Activated T-helper 1 cell treated with Interleukin-2 at 50 U/mL for 16 hours (primary cell): Measurements from ENCODE around the gene CPNE4.
"Not testable (repeated sequence)": the region's sequence is repeated elsewhere in the genome, so short reads cannot be mapped to it uniquely, and the experiment has no call there.

Experiments
- DNase-seq: peaks from one replicate; pipeline ENCODE4 v3.0.0-alpha.2; 2020; ENCODE audit warnings: low read depth

CPNE4 gene

DNA sequence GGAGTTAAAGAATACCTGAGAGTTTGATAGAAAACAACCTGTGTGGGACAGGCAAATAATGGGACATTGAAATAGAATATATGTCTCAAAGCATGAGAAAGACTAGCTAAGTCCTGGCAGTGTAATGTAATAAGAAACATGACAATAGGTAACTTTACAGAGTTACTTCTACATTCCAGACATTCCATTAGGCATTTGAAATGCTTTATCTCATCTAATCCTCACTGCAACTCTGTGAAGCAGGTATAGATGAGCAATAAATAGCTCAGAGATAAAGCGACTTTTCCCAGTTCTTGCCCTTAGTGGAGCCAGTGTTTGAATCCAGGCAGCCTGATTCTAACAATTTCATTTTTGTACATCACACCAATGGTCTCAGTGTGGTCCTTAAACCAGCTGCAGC lies 76.8 kb downstream of the CPNE4 start:
- no peak for DNase-seq

DNA sequence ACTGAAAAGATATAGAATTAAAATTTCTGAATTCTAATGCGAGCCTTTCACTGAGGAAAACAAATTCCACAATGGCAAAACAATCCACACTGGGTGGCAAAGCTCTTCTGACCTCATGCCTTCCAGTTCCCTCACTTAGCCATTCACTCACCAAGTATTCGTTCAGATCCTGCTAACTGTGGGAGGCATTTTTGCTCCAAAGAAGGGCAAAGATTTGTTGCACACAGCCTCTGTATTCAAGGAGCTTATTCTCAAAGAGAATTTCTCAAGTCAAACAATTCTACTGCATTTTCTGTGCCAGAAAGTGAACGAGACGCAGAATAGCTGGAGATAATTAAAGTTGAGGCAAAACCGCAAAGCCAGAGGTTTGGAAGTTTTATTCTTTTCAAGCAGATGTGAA lies 77.3 kb downstream of the CPNE4 start:
- DNase-seq = no peak

DNA sequence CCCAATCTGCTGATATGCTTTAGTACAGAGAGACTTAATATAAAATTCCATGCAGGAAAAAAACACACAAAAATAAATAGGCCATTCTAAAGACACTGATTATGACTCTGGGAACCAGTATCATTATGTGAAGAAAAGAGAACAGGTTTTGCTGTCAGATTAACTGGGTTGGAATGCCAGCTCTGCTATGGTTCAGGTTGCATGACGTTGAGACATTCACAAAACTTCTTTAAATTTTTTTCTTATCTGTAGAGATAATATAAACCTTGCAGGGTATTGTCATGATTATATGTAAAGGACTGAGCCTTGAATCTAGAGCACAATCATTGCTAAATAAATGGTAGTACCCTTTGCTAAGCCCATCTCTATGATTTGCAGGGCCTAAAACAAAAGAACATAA lies 86.0 kb downstream of the CPNE4 start:
- DNase-seq = no peak

DNA sequence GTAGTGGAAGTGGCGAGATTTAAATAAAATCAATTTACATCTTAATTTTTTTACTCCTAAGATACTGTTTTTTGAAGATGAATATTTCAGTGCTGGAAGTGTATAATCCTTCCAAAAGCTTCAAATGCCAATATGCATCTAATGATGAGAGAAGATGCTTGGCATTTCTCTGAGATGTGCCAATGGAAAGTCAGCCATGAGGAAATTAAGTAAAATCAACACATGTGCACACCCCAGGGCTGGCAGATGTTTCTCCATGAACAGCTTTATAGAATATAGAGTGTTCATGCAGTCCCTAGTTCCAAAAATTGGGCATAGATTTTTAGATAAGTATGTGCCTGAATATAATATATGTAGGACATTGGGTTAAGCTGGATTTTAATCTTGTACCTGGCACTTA lies 90.1 kb downstream of the CPNE4 start:
- DNase-seq = no peak

DNA sequence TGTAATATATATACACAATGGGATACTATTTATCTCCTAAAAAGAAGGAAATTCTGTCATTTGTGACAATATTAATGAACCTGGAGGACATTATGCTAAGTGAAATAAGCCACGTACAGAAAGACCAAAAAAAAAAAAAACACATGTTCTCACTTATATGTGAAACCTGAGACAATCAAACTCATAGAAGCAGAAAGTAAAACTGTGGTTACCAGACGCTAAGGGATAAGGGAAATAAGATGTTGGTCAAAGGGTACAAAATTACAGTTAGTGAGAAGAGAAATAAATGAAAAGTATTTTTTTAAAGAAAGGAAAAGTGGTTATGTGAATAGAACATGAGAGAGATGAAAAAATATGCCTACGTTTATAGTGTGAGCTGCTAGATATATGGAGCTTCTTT lies 101.1 kb downstream of the CPNE4 start:
- no peak for DNase-seq

DNA sequence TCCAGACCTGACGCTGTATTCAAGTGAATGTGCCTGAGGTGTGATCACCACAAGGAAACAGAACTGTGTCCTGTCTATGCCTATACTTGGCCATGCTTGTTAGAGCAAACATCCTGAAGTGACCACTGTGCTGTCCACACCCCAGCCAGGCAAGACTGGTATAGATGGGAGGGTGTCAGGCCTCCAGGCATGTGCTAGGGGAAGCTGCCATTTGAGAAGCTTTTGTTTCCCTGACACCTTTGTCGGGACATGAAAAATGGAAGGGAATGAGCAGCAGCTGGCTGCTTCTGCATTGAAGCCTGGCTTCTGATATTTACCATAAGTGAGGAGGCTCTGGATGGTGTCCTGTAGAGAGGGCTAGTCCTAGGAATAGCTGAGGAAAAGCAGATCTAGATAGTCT lies 106.2 kb downstream of the CPNE4 start:
- no peak for DNase-seq

DNA sequence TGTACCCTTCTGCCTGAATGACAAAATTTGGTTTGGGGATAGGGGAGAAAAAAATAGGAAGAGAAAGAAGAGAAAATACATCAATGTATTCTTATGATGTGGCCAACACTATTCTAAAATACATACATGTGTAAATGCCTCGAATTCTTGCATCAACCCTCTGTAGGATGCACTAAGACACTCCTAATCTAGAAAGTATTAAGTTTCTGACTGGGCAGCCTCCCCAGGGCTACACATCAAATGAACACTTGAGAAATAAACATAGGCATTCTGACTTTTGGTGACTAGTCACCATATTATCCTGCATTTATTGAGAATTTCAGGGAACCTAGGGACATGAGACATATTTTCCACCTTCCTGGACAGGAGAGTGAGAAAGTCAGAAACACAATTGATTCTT lies 109.2 kb downstream of the CPNE4 start:
- DNase-seq = no peak

DNA sequence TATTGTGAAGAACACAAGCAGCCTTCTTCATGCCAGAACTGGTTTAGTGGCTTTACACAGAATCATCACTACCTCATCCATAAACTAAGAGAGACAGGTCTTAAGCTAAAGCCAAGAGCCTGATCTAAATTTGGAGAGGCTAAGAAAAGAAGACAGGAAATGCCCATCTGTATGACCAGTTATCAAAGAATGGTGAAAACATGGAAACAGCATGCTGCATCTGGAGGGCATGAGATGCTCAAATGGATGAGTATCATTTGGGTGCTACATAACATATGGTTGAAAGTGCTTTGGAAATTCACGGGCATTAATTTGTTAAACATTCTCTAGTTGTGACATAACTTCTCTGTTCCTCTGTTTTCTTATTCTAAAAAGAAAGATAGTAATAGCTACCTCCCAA lies 112.5 kb downstream of the CPNE4 start:
- no peak for DNase-seq

DNA sequence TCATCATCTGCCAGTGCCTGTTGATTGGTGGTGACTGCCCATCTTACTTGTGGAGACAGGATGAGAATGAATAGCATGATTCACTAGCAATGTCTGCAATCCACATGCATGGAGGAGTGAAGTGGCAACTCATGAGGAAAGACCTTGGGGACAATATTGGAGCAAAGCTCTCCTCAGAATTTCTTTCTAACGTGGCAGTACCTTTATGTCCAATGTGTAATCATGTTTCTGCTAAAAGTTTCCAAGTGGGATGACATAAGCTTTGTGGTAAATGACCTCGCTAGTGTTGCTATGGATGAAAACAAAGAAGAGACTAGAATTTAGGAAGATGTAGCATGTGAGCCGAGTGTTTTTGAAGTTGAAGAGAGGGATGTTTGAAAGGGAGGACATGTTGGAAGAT lies 117.8 kb downstream of the CPNE4 start:
- DNase-seq = no peak

DNA sequence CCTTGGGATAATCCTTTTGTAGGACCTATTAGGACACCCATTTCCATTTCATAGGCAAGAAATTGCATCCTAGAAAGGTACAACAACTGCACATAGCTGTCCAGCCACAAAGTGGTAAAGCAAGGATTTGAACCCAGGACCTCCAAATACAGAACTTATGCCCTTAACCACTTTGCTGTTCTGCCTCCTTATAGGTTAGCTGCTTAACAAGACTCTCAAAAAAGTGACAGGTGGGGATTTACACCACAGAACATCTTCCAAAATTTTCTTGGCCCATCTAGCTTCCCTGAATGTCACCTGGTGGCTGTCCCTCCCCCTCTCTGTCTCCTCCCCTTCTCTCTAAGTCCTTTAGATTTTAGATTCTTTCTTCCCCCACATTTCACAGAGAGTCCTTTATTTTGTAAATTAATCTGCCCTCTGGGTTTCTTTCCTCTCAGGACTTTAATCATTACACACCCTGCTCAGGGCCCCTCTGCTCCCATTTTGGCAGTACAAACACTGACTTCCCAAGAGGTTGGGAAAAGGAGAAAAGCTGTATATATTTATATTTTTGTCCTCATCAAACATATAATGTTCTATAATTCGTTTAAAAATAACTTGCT lies 120.6 kb downstream of the CPNE4 start:
- no peak for DNase-seq

DNA sequence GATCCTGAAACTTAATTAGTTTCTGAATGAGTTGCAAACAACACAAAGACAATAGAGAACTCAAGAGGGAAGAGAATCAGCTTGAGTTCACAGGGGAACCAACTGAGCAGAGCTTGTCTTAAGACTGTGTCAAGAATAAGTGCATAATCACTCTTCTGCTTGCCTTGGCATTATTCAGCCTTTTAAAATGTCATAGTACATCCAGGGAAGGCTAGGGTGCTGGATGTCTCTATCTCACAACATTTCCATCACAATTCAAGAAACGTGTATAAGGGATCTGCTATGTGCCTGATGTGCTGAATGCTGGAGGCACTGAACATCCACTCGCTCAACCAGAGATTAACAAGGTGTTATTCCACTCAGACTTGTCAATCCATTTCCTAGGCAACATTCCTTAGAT lies 122.6 kb downstream of the CPNE4 start:
- DNase-seq = no peak

DNA sequence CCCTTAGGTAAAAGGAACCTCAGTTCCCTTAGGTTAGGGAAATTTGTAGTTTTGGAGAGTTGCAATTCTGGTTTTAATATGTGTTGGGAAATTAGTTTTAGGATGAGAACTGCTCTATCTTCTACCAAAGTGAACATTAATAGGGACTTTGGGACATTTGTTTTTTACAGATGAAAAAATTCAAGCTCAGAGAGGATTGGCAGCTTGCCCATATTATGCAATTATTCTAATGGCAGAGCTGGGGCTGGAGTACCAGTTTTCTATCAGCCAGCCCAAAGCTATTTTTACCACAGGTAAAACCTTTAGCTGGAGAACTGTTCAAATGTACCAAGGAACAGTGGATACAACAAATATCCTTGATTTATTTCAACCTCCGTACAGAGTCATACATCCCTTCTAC lies 127.0 kb downstream of the CPNE4 start:
- no peak for DNase-seq

DNA sequence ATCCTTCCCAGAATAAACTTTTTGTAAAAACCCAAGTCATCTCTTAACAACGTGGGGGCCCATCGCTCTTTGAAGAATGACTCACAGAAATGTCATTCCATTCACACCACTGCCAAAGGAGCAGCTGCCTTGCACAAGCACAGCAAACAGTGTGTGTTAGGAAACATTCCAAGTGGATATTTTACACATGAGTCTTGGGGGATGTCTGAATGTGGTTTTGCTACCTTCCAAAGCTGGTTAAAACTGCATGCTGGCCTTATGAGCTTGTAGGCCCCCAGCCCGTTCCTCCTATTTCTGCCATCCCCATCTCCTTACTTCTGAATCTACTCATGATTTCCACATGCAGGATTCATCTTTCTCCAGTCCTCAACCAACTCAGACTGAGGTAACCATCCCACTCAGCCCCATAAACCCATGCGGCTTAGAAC lies 130.8 kb downstream of the CPNE4 start:
- no peak for DNase-seq

DNA sequence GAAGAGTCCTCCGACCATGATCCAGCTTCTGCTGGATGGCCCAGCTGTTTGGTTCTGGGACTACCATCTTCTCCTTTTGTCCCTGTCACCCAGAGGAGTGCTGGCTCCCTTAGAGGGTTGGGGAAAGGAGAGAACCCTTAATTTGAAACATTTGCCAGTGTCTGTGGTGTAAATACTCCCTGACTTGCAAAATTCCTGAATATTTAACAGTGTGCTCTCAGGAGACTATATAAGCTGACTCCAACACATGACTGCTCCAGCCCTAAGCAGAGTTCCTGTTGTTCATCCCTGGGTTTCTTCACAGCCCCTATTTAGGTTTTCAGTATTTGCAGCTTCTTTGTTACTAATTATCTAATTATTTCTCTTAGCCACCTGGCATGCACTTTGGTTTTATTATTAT lies 133.1 kb downstream of the CPNE4 start:
- no peak for DNase-seq

DNA sequence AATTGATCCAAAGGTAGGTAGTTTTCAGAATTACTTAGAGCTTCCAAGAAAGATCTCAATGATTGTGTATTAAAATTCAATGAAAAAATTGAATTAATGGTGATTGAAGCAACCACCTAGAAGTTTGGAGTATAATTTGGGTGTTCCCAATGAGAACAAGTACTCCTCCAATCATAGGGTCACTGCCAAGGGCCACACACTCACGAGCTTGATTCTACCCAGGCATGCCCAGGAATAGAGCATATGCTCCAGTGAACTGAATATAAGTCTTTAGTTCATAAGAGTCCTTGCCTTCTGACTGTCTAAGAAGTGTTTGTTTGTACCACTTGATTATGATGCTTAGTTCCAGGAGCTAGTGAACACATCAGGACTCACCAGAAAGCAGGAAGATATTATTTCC lies 133.9 kb downstream of the CPNE4 start:
- no peak for DNase-seq

DNA sequence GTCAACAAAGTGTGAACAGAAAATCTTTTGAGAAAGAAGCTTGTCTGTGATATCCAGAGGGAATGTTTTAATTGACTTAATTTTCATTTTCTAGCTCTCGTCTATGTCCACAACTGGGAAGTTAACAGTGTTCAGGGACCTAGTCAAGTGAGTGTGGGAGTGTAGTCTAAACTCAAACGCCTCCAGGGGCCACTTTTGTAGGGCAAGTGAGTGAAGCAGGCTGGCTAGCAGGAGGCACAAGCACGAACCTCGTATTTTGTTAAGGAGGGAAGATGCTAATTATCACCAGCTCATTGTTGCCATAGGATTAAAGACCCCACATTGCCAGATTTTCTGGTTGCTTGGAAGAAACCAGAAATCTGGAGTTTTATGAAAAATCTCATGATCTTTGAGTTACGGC lies 135.8 kb downstream of the CPNE4 start:
- DNase-seq = no peak

DNA sequence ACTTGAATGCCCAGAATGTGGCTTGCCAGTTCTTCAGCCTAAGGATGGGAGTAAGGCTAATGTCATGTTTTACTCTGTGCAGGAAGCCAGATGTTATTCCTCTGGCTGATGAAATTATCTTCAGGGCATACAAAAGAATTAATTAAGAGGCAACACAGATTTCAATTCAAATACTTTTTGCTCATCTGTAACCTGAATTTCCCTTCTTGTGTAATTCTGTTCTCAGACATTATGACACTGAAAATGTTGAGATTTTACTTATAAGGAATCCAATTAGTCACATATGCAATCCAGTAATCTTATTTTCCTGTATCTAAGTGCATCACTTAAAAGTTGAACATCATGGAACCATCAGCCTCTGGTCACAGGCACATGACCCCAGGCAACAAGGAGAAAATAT lies 136.5 kb downstream of the CPNE4 start:
- DNase-seq = no peak

DNA sequence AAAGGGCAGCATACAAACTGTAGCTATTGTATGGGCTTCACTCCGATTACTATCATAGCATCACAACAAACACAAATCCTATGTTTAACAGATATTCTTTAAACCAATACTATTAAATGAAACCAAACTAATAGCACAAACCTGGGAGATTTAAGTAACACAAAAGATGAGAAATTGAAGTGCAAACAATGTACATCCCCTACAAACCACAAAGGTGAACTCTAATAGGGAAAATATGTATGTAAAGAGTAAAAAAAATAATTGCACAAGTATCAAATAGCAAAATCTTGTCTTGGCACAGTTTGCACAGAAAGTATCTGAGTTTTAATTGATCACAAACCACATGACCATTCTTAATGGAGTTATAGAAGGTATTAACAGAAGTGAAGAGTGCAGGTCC lies 138.5 kb downstream of the CPNE4 start:
- DNase-seq = no peak

DNA sequence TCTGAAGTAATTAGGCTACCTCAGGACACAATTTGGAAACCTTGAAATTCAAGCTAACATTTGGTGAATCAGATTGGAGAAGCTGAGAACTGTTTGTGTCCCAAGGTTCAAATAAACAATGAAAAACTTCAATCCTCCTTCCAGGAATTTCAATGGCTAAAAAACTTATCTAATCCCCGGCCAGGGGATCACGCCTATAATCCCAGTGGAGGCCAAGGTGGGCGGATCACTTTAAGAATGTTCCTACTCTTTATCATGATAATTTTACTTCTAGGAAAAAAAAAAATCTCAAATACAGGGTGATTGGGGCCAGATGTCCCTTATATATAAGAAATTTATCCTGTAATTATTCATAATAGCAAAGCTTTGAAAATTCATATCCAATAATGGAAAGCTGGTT lies 139.0 kb downstream of the CPNE4 start:
- DNase-seq = no peak

DNA sequence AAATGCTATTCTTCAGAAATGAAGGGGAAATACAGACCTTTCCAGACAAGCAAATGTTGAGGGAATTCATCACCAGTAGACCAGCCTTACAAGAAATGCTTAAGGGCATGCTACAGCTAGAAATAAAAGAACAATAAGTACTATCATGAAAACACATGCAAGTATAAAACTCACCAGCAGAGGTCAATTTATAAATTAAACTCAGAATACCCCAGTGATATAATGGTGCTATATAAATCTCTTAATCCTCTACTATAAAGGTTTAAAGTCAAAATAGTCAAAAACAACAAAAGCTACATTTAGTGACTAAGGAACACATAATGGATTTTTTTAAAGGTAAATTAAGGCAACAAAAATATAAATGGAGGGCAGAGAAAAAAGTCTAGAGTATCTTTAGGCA lies 142.5 kb downstream of the CPNE4 start:
- DNase-seq = no peak

DNA sequence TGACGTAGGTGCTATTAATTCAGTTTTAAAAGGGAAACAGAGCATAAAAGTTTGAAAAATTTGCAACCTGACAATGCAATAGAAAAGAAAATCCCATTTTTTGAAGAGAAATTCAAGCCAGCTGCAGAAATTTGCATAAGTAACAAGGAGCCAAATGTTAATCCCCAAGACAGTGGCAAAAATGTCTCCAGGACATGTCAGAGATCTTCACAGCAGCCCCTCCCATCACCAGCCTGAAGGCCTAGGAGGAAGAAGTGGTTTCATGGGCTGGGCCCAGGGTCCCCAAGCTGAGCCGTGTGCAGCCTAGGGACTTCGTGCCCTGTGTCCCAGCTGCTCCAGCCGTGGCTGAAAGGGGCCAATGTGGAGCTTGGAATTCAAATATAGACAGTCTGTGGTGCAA lies 148.9 kb downstream of the CPNE4 start:
- not testable (repeated sequence) for DNase-seq

DNA sequence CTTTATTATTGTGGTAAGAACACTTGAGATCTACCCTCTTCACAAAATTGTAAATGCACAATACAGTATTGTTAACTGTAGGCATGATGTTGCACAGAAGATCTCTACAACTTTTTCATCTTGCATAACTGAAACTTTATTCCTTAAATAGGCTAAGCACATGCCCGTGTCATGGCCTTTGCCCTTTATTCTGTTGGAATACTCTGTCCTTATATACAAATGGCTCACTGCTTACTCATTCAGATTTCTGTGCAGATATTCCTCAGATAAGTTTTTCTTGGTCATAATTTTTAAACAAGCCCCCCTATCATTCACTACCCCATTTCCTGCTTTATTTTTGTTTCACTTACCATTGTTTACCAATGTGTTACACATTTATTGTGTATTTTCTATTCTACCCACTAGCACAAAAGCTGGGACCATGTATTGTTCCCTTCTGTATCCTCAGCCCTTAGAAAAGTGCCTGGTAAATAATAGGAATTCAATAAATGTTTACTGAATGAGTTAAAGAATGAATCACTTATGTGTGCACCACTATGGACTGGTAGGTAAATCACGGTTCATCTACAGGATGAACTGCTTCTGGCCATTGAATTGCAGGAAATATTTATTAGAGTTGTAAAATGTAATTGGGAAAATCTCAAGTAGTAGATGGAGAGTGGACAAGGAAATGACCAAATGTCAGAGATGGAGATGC lies 151.0 kb downstream of the CPNE4 start:
- DNase-seq = no peak

DNA sequence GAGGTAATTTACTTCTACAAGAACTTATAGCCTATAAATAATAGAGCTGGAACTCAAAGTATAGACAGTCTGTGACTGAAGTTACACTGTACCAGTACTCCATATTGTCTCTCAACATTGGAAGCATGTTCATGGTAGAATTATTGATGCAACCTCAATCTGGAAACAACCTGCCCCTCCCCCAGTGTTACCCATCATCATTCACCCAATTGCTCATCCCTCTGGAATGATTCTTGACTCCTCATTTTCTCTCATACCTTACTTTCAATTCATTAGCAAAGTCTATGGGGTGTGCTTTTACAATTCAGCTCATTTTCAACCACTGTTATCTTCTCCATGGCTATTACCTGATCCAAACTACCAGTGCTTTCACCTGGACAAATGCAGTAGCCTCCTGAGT lies 151.7 kb downstream of the CPNE4 start:
- no peak for DNase-seq

DNA sequence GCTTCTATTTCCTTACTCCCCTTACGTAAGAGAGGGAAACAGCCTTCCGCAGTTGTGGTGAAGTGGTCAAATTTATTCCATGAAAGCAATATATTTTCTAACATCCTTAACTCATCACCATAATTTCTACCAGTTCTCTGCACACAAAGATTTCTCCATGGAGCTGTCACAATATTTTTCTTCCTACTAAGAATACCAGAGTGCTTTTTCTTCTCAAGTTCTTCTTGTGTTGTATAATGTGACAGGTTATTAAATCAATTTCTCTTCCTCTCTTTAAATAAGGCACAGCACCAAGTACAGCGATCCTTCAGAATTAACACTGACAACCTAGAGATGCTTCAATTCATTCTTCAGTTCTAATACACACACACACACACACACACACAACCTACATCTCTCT lies 153.0 kb downstream of the CPNE4 start:
- no peak for DNase-seq
